Frontal cortex (tissue), 4 donors: ENCODE results near the gene C1QTNF9. TPM values are rescaled to one million over a fixed set of nuclear protein-coding genes. Genes with fewer than 3 reads are reported as not detected.
"Not testable (repeated sequence)": the region's sequence is repeated elsewhere in the genome, so short reads cannot be mapped to it uniquely, and the experiment has no call there.

Source experiments
- DNase-seq, 2 donors: peaks; one replicate each; pipeline ENCODE4 v3.0.0; 2012; ENCODE audit warnings: low spot score in 2 of 2
- FAIRE-seq: peaks from 2 replicates; lab custom pipeline; 2012; peaks lifted over from hg19 to GRCh38; lab: Jason Lieb, UNC
- total RNA-seq: library from RNA; depleted of rRNA; stranded (reverse); fragments of >200 nt; gene quantifications from one replicate; pipeline ENCODE4 v1.2.3, GENCODE V29; 2014
- donor health status: control.
- donor health status: control.
- donor health status: control.

Gene C1QTNF9, protein sequence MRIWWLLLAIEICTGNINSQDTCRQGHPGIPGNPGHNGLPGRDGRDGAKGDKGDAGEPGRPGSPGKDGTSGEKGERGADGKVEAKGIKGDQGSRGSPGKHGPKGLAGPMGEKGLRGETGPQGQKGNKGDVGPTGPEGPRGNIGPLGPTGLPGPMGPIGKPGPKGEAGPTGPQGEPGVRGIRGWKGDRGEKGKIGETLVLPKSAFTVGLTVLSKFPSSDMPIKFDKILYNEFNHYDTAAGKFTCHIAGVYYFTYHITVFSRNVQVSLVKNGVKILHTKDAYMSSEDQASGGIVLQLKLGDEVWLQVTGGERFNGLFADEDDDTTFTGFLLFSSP
- under 0.01 TPM for total RNA-seq

DNA sequence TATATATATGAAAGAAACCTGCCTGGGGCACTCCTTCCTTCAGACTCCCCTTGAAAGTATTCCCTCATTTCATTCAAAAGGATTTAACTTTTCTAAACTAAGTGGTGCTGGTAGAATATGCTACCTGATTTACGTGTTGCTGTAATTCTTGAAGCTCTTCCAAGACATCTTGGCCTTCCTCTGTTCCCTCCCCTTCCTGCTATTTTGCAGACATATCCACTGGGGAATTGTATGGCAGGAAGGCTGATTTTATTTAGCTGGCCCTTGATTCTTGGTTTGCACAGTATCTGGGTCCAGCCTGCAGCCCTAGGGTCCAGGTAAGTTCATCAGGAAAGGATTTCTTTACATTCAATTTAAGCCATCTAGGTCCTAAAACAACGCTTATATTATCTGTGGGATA, at the start of gene C1QTNF9:
Gene C1QTNF9, plus strand, starts transcription at position 281 of the 400 bp plus-strand sequence. CDS start 6,424 bp downstream, outside the sequence.
- not testable (repeated sequence) for FAIRE-seq

DNA sequence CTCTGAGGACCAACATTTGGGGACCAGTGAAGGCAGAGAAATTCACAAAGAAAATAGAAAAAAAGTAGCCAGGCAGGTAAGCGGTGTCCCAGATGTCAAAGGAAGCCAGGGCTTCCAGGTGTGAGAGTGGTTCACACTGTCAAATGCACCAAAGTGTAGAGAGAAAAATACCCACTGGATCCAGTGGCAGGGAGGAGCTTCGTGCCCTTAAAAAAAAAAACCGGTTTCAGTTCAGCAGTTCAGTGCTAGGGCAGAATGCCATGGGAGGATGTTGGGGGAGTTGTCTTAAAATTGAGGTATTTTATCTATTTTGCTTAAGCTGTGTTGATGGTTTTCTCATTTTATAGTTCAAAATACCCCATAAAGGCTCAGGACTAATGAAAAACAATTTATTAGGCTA, 47.8 kb upstream of the C1QTNF9 start:
- FAIRE-seq (no peak), DNase-seq (no peak)

More for the DNA sequence above, at the start of gene C1QTNF9:
- DNase-seq = not testable (repeated sequence)

DNA sequence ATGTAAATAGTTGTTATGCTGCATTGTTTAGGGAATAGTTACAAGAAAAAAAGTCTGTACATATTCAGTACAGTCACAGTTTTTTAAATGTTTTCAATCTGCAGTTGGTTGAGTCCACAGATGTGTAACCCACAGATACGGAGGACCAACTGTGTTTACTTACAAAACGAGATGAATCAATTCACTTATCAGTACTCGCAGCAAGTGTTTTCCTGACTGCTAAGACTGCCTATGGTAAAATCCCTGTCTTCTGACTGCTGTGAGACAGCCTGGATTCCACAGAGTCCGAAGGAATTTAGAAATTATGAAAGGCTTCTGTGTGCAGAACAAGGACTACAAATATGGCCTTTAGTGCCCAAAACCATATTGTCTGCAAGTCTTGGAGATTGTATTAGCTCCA, 45.7 kb upstream of the C1QTNF9 start:
- no peak for FAIRE-seq
- DNase-seq = no peak

DNA sequence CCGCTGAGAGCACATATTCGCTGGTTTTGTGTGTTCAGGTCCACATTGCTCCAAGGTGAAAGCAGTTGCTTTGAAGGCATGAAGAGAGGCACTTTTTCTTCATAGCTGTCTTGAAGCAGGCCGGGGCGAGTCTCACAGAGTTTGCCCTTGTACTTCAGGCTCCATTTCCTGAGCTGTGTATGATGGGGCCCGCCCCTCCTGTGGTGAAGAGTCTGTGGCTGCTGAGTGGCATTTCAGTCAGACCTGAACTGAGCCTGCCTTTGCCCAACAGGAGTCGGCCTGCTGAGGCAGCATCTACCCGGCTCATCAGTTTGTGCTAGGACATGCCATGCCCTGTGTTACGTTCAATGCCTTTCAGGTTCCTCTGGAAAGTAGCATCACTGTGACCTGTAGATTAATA, 44.4 kb upstream of the C1QTNF9 start:
- DNase-seq (no peak), FAIRE-seq (no peak)

DNA sequence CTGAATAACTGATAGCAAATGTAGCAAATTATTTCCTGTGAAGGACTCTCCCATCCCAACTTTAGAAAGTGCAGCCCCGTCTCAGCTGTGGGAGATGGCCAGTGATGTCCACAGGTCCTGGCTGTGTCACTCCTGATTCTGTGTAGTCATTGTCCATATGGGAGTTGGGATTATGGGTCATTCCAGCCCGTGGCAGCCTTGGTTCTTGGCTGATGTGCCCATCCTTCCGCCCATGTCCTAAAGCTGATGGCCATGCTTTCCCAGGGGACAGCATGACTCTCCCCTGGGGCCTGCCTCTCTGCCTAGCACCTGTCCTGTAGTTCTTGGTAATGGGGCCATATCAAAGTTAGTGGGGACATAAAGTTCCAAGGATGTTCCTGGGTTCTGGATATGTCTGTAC, 43.9 kb upstream of the C1QTNF9 start:
- no peak for FAIRE-seq
- no peak for DNase-seq

DNA sequence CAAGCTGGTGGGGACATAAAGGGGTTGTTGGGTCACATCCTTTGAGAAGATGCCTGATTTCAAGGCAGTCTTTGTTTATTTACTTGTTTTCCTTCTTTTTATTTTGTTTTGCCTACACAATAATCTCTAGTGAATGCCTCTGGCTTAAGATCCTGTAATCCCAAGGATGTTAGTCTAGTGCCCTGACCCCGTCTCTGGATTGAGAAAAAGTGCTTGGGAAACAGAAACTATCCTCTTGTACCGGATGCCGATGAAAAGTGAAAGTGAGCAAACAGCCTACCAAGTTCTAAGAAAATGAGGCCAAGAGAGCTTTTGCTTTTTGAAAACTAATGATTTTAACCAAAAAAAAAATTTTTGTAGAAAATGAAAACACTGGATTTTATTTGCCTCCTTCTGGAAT, 42.1 kb upstream of the C1QTNF9 start:
- FAIRE-seq = no peak
- DNase-seq = no peak

DNA sequence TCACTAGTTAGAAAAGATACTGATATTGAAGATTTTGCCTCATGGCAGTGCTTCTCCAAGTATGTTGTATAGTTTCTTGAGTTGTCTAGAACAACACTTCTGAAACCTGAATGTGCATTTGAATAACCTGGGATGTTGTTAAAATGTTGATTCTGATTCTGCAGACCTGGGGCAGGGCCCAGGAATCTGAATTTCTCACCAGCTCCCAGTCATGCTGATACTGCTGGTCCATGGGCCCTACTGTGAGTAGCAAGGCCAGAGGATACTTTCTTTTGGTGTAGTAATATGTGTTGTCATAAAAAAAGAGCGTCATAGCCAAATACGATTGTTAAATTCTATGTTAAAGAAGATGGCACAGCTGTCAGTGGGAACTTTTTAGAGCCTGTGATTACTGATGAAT, 41.6 kb upstream of the C1QTNF9 start:
- no peak for DNase-seq
- FAIRE-seq = no peak

DNA sequence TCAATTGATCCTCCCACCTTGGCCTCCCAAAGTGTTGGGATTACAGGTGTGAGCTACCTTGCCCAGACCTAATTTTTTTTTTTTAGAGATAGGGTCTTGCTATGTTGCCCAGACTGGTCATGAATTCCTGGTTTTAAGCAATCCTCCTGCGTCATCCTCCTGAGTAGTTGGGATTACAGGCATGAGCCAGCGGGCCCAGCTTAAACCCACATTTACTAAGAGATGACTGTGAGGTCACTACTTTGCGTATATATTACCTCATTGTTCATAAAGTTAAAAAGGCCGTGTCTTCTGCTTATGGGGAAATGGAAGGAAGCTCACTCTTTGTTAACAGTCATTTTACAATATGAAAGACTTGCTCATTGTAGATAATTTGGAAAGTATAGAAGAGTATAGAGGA, 39.6 kb upstream of the C1QTNF9 start:
- no peak for DNase-seq
- FAIRE-seq = no peak

DNA sequence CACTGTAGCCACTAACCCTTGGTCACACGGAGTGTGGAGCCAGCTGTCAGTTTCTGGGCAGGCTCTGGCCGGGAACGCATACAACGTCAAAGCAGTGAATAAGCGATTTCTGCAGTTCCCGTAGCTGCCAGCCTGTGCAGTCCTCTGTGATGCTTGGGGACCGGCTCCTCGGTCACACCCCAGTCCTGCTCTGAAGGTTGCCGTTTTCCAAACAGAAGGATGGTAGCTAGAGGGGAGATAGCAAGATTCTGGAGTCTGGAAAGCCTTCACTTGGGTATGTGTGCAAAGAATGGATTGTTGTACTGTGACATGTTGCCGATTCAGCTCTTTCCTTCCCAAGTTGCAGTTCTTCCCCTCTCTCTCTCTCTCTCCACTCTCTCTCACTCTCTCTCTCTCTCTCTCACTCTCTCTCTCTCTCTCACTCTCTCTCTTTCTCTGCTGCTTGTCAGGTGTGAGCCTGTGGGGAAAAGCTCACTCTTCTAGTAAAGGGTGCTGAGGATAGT, 38.7 kb upstream of the C1QTNF9 start:
- FAIRE-seq (no peak), DNase-seq (peak; percentile 30 to 51)

DNA sequence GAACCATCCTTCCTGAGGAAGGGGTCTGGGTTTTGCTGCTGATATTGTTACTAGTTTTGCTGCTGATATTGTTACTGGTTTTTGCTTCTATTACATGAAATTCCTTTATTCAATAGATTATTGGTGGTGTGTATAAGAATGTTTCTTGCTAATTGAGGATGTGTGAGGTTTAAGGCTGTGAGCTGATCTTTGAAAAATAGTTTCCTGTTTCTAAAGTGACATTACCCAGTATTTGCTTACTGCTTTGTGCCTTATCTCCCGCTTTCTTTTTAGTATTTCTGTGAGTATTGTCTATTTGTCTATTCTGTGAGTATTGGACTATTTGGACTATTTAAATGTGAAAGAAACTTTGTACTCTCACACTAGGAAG, 38.2 kb upstream of the C1QTNF9 start:
- no peak for DNase-seq
- no peak for FAIRE-seq

DNA sequence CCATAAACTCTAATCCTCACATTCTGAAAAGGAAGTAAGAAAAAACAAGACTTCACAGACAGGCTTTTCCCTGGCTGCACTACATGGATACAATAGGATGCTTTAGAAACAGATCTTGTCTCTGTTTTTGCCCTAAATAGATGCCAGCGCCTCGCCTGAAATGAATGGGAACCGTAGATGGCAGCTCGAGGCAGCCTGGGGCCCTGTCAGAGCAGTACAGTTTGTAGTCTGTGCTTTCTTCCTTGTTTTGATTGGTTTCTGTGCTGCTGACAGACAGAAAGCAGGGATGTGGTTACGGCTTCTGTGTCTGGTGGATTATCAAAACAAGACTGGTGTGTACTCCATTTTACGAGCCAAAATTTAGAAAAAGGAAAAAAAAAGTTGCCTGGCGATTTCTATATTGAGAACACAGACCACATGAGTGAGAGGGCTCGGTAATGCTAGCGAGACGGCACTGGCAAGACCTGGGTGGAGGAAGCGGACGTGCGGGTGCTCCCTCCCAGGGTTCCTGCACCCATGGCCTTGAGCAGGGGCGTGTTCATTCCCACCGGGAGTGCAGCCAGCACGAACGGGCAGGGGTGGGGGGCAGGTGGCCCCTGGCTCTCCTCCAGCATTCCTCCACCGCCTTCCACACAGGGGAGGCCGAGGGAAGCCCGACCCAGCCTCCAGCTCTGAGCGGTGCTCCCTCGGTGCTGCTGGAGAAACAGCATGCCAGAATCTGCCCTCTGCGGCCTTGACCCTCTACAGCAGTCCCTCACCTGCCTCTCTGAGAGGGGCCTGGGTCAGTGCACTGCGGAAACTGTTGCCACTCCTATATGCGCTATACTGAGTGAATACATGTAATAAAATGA, 37.6 kb upstream of the C1QTNF9 start:
- FAIRE-seq = peak; percentile 23
- DNase-seq = peak; percentile 53 to 57

DNA sequence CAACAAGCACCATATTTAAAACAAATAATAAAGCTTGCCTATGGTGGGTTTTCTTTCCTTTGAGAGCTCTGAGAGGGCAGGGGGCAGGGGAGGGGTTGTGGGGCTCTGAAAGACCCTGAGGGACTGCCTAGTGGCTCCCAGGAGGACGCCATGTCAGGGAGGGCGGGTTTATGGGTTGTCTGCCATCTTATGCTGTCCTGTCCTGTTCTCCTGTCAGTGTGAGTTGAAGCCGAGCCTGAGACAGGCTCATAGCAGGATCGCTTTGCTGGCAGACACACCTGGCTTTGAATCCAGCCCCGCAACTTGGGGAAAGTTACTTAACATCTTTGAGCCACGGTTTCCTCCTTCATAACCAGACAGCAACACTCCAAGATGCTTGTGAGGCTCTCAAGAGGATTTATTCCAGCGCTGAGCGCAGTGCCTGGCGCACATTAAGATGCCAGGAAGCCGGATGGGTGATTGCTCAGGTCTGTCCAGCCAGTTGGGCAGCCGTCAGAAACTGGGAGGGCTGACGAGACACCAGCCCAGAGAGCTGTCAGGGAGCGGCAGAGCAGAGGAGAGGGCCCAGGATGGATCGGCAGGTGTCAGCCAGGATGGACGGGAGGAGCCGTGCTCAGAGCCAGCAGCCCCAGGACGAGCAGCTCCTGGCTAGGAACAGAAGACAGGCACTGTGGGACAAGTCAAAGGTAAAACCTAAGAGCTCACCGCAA, 36.8 kb upstream of the C1QTNF9 start:
- no peak for FAIRE-seq
- DNase-seq = no peak

DNA sequence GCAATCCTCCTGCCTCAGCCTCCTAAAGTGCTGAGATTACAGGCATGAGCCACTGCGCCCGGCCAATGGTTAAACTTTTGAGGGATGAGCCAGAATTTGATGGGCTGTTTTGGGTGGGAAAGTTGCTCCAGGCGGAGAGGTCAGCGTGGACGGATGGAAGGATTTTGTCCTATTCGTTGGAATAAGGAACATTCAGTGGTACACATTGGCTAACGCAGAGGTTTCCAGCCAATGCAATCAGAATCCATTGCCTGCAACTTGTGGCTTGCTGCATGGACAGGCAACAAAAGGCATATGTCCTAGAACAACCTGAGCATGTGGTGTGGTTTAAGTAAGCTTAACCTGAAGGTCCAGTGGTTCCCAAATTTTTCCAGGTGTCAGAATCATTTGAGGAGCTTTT, 35.5 kb upstream of the C1QTNF9 start:
- FAIRE-seq (no peak), DNase-seq (no peak)

DNA sequence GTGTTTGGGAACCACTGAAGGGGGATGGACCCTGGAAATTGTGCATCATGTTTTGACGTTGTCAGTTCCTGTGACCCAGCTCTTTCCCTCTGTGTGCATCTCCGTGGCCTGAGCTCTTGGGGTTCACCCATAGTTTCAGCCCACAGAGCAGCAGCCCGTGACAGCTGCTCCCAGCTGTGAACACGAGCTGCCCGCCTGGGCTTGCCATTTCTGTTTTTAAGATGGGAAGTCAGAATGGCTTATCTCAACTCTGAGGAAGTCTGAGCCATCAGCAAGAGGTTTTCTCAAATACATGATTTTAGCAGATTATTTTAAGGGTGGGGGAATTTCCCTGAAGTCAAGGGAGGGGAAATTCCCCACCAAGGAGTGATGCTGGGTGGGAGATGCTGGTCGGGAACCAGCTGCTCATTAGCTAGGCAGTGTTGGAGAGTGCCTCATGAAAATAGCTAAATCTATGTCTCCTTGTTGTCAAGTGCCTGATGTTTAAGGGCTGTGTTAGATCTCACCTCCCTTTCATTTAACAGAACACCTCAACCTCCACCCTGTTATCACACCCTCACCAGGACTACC, 34.8 kb upstream of the C1QTNF9 start:
- FAIRE-seq = no peak
- DNase-seq = no peak

DNA sequence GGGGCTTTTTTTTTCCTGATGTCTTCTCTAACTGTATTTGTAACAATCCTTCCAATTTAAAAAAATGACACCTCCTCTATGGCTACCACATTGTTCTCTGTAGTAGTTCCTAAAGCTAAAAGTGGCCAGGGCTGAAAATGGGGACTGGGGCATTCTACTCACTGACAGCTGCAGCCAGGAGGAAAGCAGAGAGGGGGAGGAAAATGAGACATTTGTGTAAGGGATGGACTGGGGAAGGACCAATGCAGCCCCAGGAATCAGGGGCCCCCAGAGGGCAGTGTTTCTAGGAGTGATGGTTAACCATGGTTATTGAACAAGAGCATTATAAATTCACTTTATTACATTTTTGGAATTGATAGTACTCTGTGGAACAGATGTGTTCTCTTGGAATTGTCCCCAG, 34.3 kb upstream of the C1QTNF9 start:
- DNase-seq (no peak), FAIRE-seq (no peak)

DNA sequence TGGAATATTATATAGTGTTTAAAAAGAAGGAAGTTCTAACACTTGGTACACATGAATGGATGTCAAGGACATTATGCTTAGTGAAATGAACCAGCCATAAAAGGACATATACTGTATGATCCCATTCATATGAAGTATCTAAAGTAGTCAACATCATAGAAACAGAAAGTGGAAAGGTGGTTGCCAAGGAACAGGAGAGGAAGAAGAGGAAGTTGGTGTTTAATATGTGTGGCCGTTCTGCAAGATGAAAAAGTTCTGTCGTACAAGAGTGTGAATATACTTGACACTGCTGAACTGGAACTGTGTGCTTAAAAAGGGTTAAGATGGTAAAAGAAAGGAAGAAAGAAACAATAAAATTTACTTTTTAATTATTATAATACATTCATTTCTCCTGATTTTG, 33.1 kb upstream of the C1QTNF9 start:
- no peak for DNase-seq
- FAIRE-seq = no peak

DNA sequence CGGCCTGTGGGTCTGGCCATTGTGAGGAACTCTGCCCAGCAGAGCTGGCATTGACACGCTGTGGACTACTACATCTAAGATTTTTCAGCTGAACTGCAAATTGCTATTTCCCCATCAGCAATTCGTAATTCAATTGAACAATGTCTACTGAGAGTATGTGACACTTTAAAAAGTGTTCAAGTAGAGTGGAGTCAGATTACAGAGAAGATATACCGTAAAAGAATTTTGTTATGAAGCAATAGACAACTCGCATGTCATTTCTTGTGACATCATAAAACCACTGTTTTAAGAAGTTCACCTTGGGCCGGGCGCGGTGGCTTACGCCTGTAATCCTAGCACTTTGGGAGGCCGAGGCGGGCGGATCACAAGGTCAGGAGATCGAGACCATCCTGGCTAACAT, 32.5 kb upstream of the C1QTNF9 start:
- DNase-seq (no peak), FAIRE-seq (no peak)

DNA sequence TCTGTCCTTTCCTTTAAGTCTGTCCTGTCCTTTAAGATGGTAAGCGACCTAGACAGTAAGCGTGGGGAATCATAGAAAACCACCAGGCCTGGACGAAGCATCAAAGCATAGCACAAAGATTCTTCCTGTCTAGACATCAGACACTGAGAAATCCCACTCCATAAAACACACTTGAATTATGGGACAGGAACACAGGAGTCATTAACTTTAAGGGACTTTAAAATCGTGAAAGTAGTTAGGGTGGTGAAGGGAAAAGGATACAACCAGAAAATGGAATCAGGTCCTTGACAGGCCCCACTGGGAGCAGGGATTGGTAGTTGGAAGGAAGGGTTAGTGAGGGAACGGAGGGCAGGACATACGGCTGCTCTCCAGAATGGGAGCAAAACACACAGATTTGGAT, 31.6 kb upstream of the C1QTNF9 start:
- DNase-seq (no peak), FAIRE-seq (no peak)

DNA sequence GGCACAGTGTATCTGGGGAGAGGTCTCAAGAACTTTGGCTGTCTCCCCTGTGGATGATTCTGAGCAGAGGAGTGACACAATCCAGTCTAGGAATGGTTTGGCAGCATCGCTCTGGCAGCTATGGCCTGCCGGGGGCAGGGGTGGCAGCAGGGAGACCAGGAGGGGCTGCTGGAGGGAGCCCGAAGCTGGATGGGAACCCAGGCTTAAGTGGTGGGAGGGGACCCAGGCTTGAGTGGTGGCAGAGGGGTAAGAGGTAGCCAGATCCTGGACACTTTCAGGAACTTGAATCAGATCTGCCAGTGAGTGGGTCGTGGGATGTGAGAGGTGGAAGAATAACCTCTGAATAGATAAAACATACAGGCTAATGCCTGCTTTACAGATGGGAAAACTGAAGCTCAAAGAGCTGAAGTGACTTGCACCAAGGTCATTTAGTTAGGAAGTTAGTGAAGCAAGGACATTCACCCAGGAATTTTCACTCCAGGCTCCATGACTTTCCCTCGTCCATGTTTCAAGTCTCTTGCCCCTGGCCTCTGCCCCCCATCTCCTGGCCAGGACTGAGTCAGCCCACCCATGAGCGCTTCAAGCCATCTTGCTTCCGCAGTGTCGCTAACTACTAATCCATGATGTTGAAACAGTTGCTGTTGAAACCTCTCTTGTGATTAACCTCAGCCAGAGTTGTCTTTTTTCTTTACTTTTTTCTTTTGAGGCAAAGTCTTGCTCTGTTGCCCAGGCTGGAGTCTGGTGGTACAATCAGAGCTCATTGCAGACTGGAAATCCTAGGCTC, 29.9 kb upstream of the C1QTNF9 start:
- no peak for DNase-seq
- FAIRE-seq = no peak
